NT2/D1 (cell line): ENCODE results near the gene HSPB8.
A peak's percentile ranks its signal among the peaks of the same experiment; 100 is the strongest.

ENCODE experiments used
- DNase-seq: peaks from one replicate; pipeline ENCODE4 v3.0.0-alpha.2; 2011; ENCODE audit warnings: low read depth, low spot score
- H3K27me3 ChIP-seq: 2 replicates; pipeline ENCODE4 v1.6.0; 2011; ENCODE audit warnings: mild to moderate bottlenecking; ENCODE audit not compliant: insufficient read length, insufficient read depth
- H3K36me3 ChIP-seq: 2 replicates; pipeline ENCODE4 v1.6.1; 2011; ENCODE audit warnings: mild to moderate bottlenecking, low read length, mixed read lengths; ENCODE audit not compliant: insufficient read depth, insufficient read length
- H3K4me1 ChIP-seq: 2 replicates; pipeline ENCODE4 v1.5.1; 2011; ENCODE audit not compliant: insufficient read depth, insufficient read length
- H3K4me3 ChIP-seq: 2 replicates; pipeline ENCODE4 v1.5.1; 2011; ENCODE audit warnings: low read depth; ENCODE audit not compliant: insufficient read length
- H3K9ac ChIP-seq: 2 replicates; pipeline ENCODE4 v1.6.0; 2011; ENCODE audit warnings: low read depth; ENCODE audit not compliant: insufficient read length
- H3K9me3 ChIP-seq: 2 replicates; pipeline ENCODE4 v1.5.1; 2011; ENCODE audit warnings: mild to moderate bottlenecking, low read length; ENCODE audit not compliant: insufficient read depth
- SUZ12 ChIP-seq: IDR thresholded peaks from 2 replicates; pipeline ENCODE4 v1.6.1; 2011; ENCODE audit not compliant: insufficient read length, insufficient read depth; ENCODE audit errors: extremely low read depth
- YY1 ChIP-seq: IDR thresholded peaks from 2 replicates; pipeline ENCODE4 v1.6.1; 2011; ENCODE audit not compliant: insufficient read length, insufficient read depth
- ZNF274 ChIP-seq: IDR thresholded peaks from 2 replicates; pipeline ENCODE4 v1.6.1; 2011; ENCODE audit warnings: mild to moderate bottlenecking, low read depth, low read length

Gene HSPB8

GRCh38 chr12:119145367-119145766 lies 33.4 kb upstream of the HSPB8 start:
- Histone ChIP-seq H3K9ac (no peak overlapping the region), H3K36me3 (no peaks in the 10 kb centered on the region), H3K4me1 (peaks cover 1% of the 10 kb centered on the region), H3K4me3 (no peak overlapping the region), H3K27me3 (no peaks in the 10 kb centered on the region), H3K9me3 (no peaks in the 10 kb centered on the region)
- TF ChIP-seq YY1 = no peak
- no peak for TF ChIP-seq SUZ12
- TF ChIP-seq ZNF274 = no peak
- no peak for DNase-seq

GRCh38 chr12:119147847-119148448 lies 30.8 kb upstream of the HSPB8 start:
- DNase-seq = no peak
- TF ChIP-seq SUZ12 (no peak), YY1 (no peak), ZNF274 (no peak)
- no peaks in the 10 kb centered on the region for H3K27me3 ChIP-seq
- H3K4me1 ChIP-seq = no peaks in the 10 kb centered on the region
- no peak overlapping the region for H3K4me3 ChIP-seq
- H3K36me3 ChIP-seq = peaks cover 6% of the 10 kb centered on the region
- peaks cover 24% of the 10 kb centered on the region for H3K9me3 ChIP-seq
- H3K9ac ChIP-seq = no peak overlapping the region

GRCh38 chr12:119149270-119149669 lies 29.5 kb upstream of the HSPB8 start:
- peaks cover 6% of the 10 kb centered on the region for H3K36me3 ChIP-seq
- H3K4me3 ChIP-seq = no peak overlapping the region
- peaks cover 24% of the 10 kb centered on the region for H3K9me3 ChIP-seq
- TF ChIP-seq ZNF274 (no peak), SUZ12 (no peak), YY1 (no peak)
- no peaks in the 10 kb centered on the region for H3K4me1 ChIP-seq
- DNase-seq = no peak
- H3K27me3 ChIP-seq = no peaks in the 10 kb centered on the region
- H3K9ac ChIP-seq = no peak overlapping the region

- no peak for DNase-seq
Observed at GRCh38 chr12:119151445-119152026, 27.2 kb upstream of the HSPB8 start.

GRCh38 chr12:119153477-119154434 lies 25.0 kb upstream of the HSPB8 start:
- TF ChIP-seq SUZ12 = no peak
- no peaks in the 10 kb centered on the region for H3K27me3 ChIP-seq
- peaks cover 6% of the 10 kb centered on the region for H3K36me3 ChIP-seq
- H3K4me3 ChIP-seq = peak overlapping the region; percentile 68
- peaks cover 24% of the 10 kb centered on the region for H3K9me3 ChIP-seq
- H3K4me1 ChIP-seq = no peaks in the 10 kb centered on the region
- peak overlapping the region; percentile 91 for H3K9ac ChIP-seq
- peak; percentile 97 for DNase-seq

More at GRCh38 chr12:119151445-119152026, 27.2 kb upstream of the HSPB8 start:
- H3K4me1 ChIP-seq = no peaks in the 10 kb centered on the region
- H3K9ac ChIP-seq = no peak overlapping the region
- H3K4me3 ChIP-seq = no peak overlapping the region
- no peaks in the 10 kb centered on the region for H3K27me3 ChIP-seq
- H3K9me3 ChIP-seq = peaks cover 24% of the 10 kb centered on the region
- peaks cover 6% of the 10 kb centered on the region for H3K36me3 ChIP-seq
- TF ChIP-seq YY1 = no peak

- Histone ChIP-seq H3K9ac (peak overlapping the region; percentile 91), H3K27me3 (no peaks in the 10 kb centered on the region), H3K4me1 (no peaks in the 10 kb centered on the region), H3K4me3 (peak overlapping the region; percentile 68), H3K9me3 (peaks cover 24% of the 10 kb centered on the region), H3K36me3 (peaks cover 6% of the 10 kb centered on the region)
- peak; percentile 91 for DNase-seq
- TF ChIP-seq YY1 (no peak), ZNF274 (no peak), SUZ12 (no peak)
Observed at GRCh38 chr12:119154435-119154818, 24.3 kb upstream of the HSPB8 start.

GRCh38 chr12:119156401-119157044 lies 22.2 kb upstream of the HSPB8 start:
- no peak for DNase-seq
- Histone ChIP-seq H3K4me1 (no peaks in the 10 kb centered on the region), H3K4me3 (no peak overlapping the region), H3K9ac (no peak overlapping the region), H3K9me3 (peaks cover 13% of the 10 kb centered on the region), H3K36me3 (no peaks in the 10 kb centered on the region), H3K27me3 (no peaks in the 10 kb centered on the region)
- no peak for TF ChIP-seq ZNF274
